GM18519 (cell line): ENCODE measurements around the gene TTLL12.

Experiments used
- ATAC-seq: cut with Tn5 transposase; IDR thresholded peaks from one replicate; pipeline ENCODE4 v1.9.1; 2021; ENCODE audit warnings: mild to moderate bottlenecking, moderate library complexity; ENCODE audit not compliant: unreplicated experiment, low FRiP score

TTLL12 gene

DNA sequence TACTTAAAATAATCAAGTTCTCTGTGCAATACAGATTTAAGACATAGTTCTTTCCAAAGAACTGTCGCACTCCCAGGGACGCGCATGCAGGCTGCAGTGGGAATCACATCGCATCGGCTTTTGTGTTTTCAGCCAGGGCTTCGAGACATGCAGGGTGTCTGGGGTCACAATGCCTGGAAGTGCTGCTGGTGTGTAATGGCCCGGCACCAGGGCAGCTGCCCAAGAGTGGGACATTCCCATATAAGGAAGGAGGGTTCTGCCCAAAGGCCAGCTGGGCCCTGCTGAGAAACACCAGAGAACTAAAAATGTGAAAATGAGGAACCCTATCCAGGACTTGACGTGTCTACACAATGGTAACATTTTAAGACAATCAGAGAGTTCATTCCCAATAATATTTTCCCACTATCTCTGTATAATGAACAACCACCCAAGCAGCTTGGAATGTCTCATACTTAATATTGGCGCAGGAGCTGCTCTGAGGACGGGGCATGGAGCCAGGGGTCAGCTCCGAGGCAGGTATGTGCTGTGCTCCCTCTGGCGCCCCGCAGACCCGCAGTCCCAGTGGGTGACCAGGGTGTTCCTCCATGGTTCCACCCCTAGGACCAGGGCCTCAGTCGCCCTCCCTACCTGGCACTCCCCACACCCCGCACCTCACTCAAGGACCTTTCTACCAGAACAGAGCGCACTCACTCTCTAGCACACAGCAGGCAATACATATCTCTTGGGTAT lies 55.0 kb downstream of the TTLL12 start:
- ATAC-seq = no peak

GRCh38 chr22:43129426-43130425 lies 57.2 kb downstream of the TTLL12 start:
- no peak for ATAC-seq

GRCh38 chr22:43128928-43129424 lies 58.0 kb downstream of the TTLL12 start:
- no peak for ATAC-seq

DNA sequence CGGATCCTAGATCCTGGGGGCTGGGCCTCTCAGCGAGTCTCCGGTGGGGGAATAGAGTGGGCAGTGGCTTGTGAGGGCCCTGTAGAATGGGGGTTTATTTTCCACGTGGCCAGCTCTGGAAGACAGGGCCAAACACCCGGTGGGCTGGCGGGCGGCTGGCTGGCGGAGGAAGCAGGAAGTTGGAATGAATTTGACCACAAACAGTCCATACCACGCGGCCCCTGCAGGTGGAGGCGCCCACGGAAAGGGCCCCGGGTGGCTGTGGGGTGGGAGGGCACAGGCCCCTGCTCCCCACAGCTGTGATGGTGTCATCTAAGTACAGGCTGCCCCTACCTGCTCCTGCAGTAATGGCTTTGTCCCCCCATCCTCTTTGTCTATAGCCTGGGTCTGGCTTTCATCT lies 58.8 kb downstream of the TTLL12 start:
- no peak for ATAC-seq

GRCh38 chr22:43127166-43127908 lies 59.6 kb downstream of the TTLL12 start:
- no peak for ATAC-seq

- ATAC-seq = no peak
Measured at GRCh38 chr22:43126501-43127165, 60.3 kb downstream of the TTLL12 start.

DNA sequence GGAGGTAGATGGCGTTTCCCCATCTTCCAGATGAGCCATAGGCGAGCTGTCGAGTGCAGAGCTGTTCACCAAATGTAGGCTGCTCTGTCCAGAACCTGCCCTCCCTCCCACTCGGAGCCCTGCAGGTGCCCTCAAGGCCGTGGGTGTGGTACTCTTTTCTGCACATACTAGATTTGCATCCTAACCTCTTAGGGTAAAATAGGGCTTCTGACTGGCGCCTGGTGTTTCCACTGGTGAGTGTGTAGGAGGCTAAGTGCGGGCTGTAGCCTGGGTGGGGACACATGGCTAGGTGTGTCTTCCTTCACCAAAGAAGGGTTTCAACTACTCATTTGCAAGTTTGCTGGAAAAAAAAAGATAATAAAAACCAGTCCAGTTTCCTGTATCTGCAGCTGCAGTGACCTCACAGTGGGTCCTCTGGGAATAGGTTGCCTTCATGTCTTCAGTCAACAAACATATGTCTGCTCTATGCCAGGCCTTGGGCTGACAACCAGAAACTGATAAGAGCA lies 67.9 kb downstream of the TTLL12 start:
- peak; percentile 38 for ATAC-seq

GRCh38 chr22:43118024-43118849 lies 68.7 kb downstream of the TTLL12 start:
- no peak for ATAC-seq

- ATAC-seq = no peak
Measured at GRCh38 chr22:43116932-43117331, 70.0 kb downstream of the TTLL12 start.
